Measurements from ENCODE around the gene SPDYE16.
"Not testable (repeated sequence)": the region's sequence is repeated elsewhere in the genome, so short reads cannot be mapped to it uniquely, and the experiment has no call there.

SPDYE16 gene

DNA sequence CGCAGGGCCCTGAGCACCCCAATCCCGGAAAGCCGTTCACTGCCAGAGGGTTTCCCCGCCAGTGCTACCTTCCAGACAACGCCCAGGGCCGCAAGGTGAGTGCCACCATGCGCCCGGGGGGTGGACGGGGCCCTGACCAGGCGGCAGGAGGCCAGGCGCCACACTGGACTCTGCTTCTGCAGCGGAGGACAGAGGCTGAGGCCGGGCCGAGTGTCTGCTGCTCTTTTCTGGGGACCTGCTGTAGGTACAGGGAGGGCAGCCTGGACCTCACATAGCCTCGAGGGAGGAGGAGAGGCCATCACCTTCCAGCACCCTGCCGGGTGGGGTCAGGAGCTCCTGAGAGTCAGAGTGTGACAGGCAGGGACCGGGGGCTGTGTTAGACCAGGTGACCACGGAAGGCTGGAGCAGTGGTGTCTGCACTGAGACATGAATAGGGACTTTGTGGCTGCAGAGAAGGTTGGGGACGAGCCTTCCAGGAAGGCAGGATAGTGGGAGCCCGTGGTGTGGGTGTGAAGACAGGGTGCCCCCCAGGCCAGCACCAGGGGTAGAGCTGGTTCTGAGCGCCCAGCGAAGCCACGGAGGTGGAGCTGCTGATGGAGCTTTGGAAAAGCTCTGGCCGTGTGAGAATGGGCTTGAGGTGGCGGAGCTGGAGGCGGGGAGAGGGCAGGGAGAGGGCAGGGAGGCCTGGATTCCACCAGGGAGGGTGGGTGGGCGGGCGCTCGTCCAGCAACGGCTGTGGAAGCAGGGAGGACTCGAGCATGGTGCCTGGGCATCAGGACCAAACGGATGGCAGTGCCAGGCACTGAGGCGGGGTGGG is 38.5 kb downstream of the SPDYE16 start:
- not testable (repeated sequence) for DNase-seq (ENCODE audit: low spot score)

GRCh38 chr7:76503244-76503643 is 39.9 kb downstream of the SPDYE16 start:
- DNase-seq (ENCODE audit: low spot score), result not testable (repeated sequence)

- not testable (repeated sequence) for DNase-seq (ENCODE audit: low spot score)
Measured at GRCh38 chr7:76502836-76503235, 40.3 kb downstream of the SPDYE16 start.

- DNase-seq (ENCODE audit: low spot score), result not testable (repeated sequence)
Measured at GRCh38 chr7:76502224-76502623, 40.9 kb downstream of the SPDYE16 start.

DNA sequence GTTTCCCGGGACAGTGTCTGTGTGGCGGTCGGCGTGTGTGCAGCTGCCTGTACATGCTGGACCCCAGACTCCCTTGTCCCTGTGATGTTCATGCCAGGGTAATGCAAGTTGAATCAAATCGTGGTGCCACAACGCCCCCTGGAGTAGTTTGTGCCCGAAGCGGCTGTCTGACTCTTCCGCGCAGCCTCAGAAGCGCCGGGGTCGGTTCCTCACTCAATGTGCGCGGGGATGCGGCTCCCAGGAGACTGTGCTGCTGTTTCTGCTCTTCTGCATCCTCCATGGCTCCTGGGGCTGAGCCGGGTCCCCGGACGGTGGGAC is 43.2 kb downstream of the SPDYE16 start:
- not testable (repeated sequence) for DNase-seq (ENCODE audit: low spot score)

DNA sequence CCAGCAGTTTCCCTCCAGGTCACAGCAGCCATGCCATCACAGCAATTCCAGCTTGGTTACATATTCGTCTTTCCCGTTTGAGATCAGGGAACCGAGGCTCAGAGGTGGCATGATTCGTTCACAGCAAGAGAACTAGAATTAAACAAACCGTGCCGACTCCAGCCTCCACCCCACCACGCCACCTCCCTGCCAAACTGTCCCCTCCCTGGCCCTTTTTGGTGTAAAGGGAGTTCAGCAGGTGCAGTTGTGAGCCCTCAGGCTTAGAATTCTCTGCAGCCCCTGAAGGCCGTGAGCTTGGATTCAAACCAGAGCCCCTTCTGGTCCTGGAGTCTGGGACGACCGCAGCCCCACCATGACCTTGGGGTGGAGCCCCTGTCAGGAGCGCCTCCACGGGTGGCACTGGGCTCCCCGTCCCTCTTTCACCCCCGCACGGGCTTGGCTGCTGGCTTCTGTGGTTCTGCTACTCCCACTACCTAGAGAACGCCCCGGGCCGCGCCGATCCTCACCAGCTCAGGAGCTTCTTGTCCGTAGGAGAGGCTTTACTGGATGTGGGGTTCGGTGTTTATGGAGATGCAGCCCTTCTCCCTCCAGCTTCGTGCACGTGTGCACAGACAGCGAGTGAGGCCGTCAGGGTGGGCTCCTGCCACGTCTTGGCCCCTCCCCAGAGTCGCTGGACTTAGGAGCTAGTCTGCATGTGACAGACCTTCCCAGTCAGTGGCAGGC is 43.7 kb downstream of the SPDYE16 start:
- DNase-seq (ENCODE audit: low spot score), result not testable (repeated sequence)

GRCh38 chr7:76498583-76499200 is 44.4 kb downstream of the SPDYE16 start:
- DNase-seq (ENCODE audit: low spot score), result not testable (repeated sequence)

DNA sequence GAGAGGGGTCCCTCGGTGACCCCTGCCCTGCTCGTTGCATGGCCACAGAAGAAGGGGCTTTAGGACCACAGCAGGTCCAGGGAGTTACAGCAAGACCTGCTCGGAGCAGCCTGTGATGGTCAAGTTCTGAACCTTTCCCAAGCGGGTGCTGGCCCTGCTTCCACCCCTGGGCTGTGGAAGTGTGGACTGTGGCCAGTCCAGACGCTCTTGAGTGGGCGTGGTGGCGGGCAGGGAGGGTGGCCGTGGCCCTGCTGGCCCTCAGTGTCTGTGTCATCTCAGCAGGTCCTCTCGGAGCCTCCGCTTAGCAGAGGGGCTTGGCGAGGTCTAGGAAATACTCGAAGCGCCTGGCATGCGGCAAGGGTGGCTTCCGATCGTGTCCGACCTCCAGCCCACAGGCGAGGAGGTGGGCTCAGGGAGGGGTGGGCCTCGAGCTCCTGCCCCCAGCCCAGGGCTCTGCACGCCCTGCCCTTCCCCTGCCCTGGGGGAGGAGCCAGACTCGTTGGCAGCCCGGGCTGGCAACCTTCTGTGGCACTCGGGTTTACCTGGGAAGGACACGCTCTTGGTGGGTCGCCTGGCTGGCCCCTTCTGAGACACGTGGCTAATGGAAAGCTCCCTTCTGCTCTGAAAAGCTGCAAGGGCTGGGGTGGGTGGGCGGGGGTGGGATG is 45.0 kb downstream of the SPDYE16 start:
- DNase-seq (ENCODE audit: low spot score), result not testable (repeated sequence)

- not testable (repeated sequence) for DNase-seq (ENCODE audit: low spot score)
Measured at GRCh38 chr7:76495717-76496116, 47.4 kb downstream of the SPDYE16 start.

DNA sequence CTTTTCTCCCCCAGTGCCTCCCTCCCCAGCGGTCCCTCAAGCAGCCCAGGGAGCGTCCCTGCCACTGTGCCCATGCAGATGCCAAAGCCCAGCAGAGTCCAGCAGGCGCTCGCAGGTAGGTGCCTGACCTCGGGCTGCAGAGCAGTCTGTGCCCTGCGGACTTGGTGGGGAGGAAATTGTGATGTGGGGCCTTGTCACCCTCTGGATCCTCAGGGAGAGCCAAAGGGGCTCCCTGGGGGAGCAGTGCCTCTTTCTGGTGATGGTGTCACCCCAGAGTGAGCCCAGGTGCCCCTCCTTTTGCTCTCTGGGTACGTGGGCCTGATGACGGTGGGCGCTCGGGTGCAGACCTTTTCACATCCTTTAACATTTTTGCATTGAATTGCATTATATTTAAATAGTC is 51.0 kb downstream of the SPDYE16 start:
- DNase-seq (ENCODE audit: low spot score), result not testable (repeated sequence)

DNA sequence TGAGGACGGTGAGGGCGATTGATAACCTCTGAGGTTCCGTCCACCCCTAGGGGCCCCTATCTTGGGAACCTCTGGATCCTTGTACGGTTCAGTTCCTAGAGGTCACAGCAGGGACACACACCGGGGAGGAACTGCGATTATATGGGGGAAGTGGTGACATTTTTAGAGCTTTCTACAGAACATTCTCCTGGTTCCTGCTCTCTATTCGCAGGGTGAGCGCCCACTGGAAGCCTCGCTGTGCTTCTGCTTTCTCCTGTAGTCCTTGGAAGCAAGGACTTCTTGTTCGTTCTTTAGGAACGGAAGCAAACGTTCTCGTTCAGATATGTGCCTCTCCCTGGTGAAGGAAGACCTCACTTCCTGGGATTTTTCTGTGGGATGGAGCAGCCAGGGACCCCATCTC is 55.1 kb downstream of the SPDYE16 start:
- DNase-seq (ENCODE audit: low spot score), result not testable (repeated sequence)

- peak; percentile 31 for DNase-seq (ENCODE audit: low spot score)
Measured at GRCh38 chr7:76486618-76487017, 56.5 kb downstream of the SPDYE16 start.

DNA sequence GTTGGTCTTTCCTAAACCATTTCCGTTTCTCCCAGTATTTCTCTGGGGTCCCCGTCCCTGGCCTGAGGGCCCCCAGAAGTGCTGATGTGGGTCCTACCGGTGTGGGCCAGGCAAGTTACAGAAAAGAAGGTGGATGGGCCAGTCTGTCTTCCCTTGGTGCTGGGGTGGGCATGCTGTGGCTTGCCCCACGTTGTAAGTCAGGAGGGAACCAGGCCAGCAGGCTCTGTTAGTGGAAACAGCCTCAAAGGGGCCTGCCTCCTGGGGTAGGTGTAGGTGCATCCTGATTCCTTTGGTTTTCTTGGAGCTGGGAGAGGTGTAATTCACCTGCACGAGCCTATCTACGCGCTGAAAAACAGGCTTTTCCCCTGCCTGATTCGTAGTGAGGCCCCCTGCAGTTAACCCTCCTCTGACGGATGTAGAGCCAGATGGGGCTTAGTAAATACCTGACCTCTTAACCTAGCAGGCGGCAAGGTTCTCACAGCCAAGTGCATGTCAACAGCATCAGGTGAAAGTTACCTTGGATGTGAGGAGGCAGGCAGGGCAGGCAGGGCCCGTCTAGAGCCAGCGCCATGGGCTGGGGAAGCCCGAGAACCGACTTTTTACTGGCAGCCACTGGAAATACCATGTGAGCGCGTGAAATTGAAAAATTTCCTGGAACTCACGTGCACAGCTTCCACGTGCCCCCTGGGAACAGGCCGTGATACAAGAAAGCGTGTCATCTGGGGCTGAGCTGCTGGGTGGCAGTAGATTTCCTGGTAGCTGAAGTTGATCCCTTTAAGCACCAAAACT is 57.1 kb downstream of the SPDYE16 start:
- DNase-seq (ENCODE audit: low spot score), result not testable (repeated sequence)

- DNase-seq (ENCODE audit: low spot score), result not testable (repeated sequence)
Measured at GRCh38 chr7:76484456-76484855, 58.6 kb downstream of the SPDYE16 start.

DNA sequence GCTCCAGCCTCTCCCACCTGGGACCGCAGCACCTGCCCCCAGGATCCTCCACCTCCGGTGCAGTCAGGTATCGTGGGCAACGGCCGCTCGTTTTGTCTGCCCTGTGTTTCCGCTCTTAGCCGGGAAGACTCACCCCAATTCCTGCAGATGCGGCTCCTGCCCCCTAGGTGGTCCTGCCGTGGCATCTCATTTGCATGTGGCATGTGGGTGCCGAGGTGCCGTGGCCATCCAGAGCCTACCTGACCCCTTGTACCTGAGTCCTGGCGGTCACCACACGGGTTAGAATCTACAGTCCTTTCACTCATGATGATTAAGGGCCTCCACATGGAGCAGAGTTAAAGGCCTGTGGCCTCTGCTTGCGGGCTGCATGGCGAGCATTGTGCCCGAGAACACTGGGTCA is 60.0 kb downstream of the SPDYE16 start:
- DNase-seq (ENCODE audit: low spot score), result not testable (repeated sequence)

GRCh38 chr7:76482660-76483059 is 60.4 kb downstream of the SPDYE16 start:
- not testable (repeated sequence) for DNase-seq (ENCODE audit: low spot score)
